HCT116 (cell line): Measurements from ENCODE around the gene BICDL2. TPM values are rescaled to one million over a fixed set of nuclear protein-coding genes. Genes with fewer than 3 reads are reported as not detected.

Experiments used
- ATAC-seq: fragments of 200-7000 bp; cut with Tn5 transposase; 2 replicates; pipeline ENCODE4 v1.9.1; 2020; ENCODE audit warnings: mild to moderate bottlenecking, moderate library complexity
- BruUV-seq: library from RNA; stranded (reverse); fragments of 400-500 nt; replicated peaks from 2 replicates; lab custom pipeline; 2021; lab: Mats Ljungman, UMichigan
- CTCF ChIA-PET: fragments of 300-600 bp; sonication (Branson Sonifier 250); formaldehyde crosslinking; loops from one replicate; lab custom pipeline; 2021; ENCODE audit warnings: antibody characterized with exemption; lab: Charles Lee
- POLR2A ChIA-PET: fragments of 300-600, 350-600 bp; sonication (Branson Sonifier 250); formaldehyde crosslinking; loops from one replicate; lab custom pipeline; 2021; ENCODE audit warnings: antibody characterized with exemption; lab: Charles Lee
- RAD21 ChIA-PET, 2 experiments: fragments of 300-600 bp; sonication (Branson Sonifier 250); formaldehyde crosslinking; loops; one replicate each; lab custom pipeline; 2023; ENCODE audit warnings: low total read pairs in 2 of 2; ENCODE audit not compliant: uncharacterized antibody in 2 of 2, unreplicated experiment in 2 of 2, low non-redundant PET in 1 of 2; lab: Charles Lee
- DNase-seq: peaks from one replicate; pipeline ENCODE4 v3.0.0-alpha.2; 2010; ENCODE audit warnings: low read depth, low spot score
- H2AFZ ChIP-seq: fragments of 200-600 bp; shearing (Covaris generic), sonication (generic); 2 replicates; pipeline ENCODE4 v1.6.1; 2017; ENCODE audit warnings: low read depth, mixed run types, mixed read lengths, antibody characterized with exemption, low read length; ENCODE audit not compliant: poor library complexity, severe bottlenecking
- H3K27ac ChIP-seq: 2 replicates; pipeline ENCODE4 v1.5.1; 2012; ENCODE audit warnings: low read depth, low read length
- H3K27me3 ChIP-seq: fragments of 200-600 bp; sonication (generic); 2 replicates; pipeline ENCODE4 v1.6.1; 2016; ENCODE audit warnings: mixed run types, low read length, mixed read lengths; ENCODE audit not compliant: insufficient read depth
- H3K36me3 ChIP-seq, 2 experiments: fragments of 200-500 bp in 1 of 2; fragments of 200-600 bp in 1 of 2; sonication (Bioruptor generic) in 1 of 2; sonication (generic) in 1 of 2; 2 replicates each; pipeline versions ENCODE4 v1.5.1 to v1.6.1; 2014 to 2016; ENCODE audit warnings: low read length in 2 of 2, inconsistent platforms in 1 of 2, mixed read lengths in 1 of 2, mixed run types in 1 of 2; ENCODE audit not compliant: insufficient read depth in 2 of 2, control insufficient read depth in 1 of 2
- H3K4me1 ChIP-seq, 2 experiments: fragments of 200-600 bp in 1 of 2; sonication (generic) in 1 of 2; 2 replicates each; pipeline versions ENCODE4 v1.5.1 to v1.6.1; 2012 to 2017; ENCODE audit warnings: low read length in 2 of 2, inconsistent platforms in 1 of 2, mild to moderate bottlenecking in 1 of 2, mixed read lengths in 1 of 2, mixed run types in 1 of 2, moderate library complexity in 1 of 2; ENCODE audit not compliant: insufficient read depth in 2 of 2, control insufficient read depth in 1 of 2
- H3K4me2 ChIP-seq: fragments of 200-600 bp; sonication (generic); 2 replicates; pipeline ENCODE4 v1.6.1; 2017; ENCODE audit warnings: mixed run types, low read length, mixed read lengths
- H3K4me3 ChIP-seq, 2 experiments: fragments of 200-600 bp in 1 of 2; sonication (generic) in 1 of 2; replicated peaks in 1 of 2; 2 replicates each; pipeline ENCODE4 v1.5.1; 2011 to 2016; ENCODE audit warnings: low read length in 2 of 2, control low read depth in 1 of 2, low read depth in 1 of 2, mild to moderate bottlenecking in 1 of 2, mixed read lengths in 1 of 2, mixed run types in 1 of 2
- H3K79me2 ChIP-seq: fragments of 200-600 bp; sonication (generic); 2 replicates; pipeline ENCODE4 v1.6.1; 2017; ENCODE audit warnings: mild to moderate bottlenecking, mixed run types, low read length, moderate library complexity, mixed read lengths; ENCODE audit not compliant: insufficient read depth
- H3K9ac ChIP-seq: fragments of 200-600 bp; sonication (generic); 2 replicates; pipeline ENCODE4 v1.6.1; 2016; ENCODE audit warnings: low read length, mixed read lengths
- H3K9me2 ChIP-seq: fragments of 200-600 bp; sonication (generic), shearing (Covaris generic); 2 replicates; pipeline ENCODE4 v1.6.1; 2017; ENCODE audit warnings: mixed run types, mild to moderate bottlenecking, moderate library complexity; ENCODE audit not compliant: insufficient read depth
- H3K9me3 ChIP-seq, 2 experiments: fragments of 200-500 bp in 1 of 2; fragments of 200-600 bp in 1 of 2; sonication (Bioruptor generic) in 1 of 2; sonication (generic) in 1 of 2; 2 replicates each; pipeline ENCODE4 v1.6.1; 2014 to 2017; ENCODE audit warnings: low read length in 2 of 2, mixed read lengths in 2 of 2, inconsistent platforms in 1 of 2, low read depth in 1 of 2, mild to moderate bottlenecking in 1 of 2, mixed run types in 1 of 2, moderate library complexity in 1 of 2; ENCODE audit not compliant: control insufficient read depth in 1 of 2, insufficient read depth in 1 of 2
- H4K20me1 ChIP-seq: fragments of 200-600 bp; sonication (generic), shearing (Covaris generic); 2 replicates; pipeline ENCODE4 v1.6.1; 2017; ENCODE audit warnings: mixed run types, mild to moderate bottlenecking, moderate library complexity; ENCODE audit not compliant: insufficient read depth
- ATF3 ChIP-seq: IDR thresholded peaks from 2 replicates; pipeline ENCODE4 v1.6.1; 2012
- CBX3 ChIP-seq: IDR thresholded peaks from 2 replicates; pipeline ENCODE4 v1.6.1; 2012; ENCODE audit warnings: low read depth
- CEBPB ChIP-seq: IDR thresholded peaks from 2 replicates; pipeline ENCODE4 v1.6.1; 2012; ENCODE audit warnings: low read depth
- CTCF ChIP-seq, 3 experiments: fragments of 200-600 bp in 1 of 3; sonication (generic) in 1 of 3; IDR thresholded peaks in 2 of 3; conservative IDR thresholded peaks in 1 of 3; 2 replicates each; pipeline ENCODE4 v1.5.1; 2012 to 2017; ENCODE audit warnings: low read depth in 2 of 3, low read length in 2 of 3, antibody characterized with exemption in 1 of 3, borderline replicate concordance in 1 of 3, control low read depth in 1 of 3, mild to moderate bottlenecking in 1 of 3, mixed read lengths in 1 of 3, mixed run types in 1 of 3, moderate library complexity in 1 of 3; ENCODE audit not compliant: insufficient read depth in 1 of 3
- EGR1 ChIP-seq: IDR thresholded peaks from 2 replicates; pipeline ENCODE4 v1.6.1; 2012; ENCODE audit warnings: low read depth
- FOSL1 ChIP-seq: IDR thresholded peaks from 2 replicates; pipeline ENCODE4 v1.6.1; 2012; ENCODE audit warnings: low read depth
- SRF ChIP-seq: IDR thresholded peaks from 2 replicates; pipeline ENCODE4 v1.6.1; 2012; ENCODE audit warnings: low read depth
- ZBTB33 ChIP-seq: IDR thresholded peaks from 2 replicates; pipeline ENCODE4 v1.6.1; 2011; ENCODE audit warnings: mild to moderate bottlenecking, low read length, moderate library complexity; ENCODE audit not compliant: insufficient replicate concordance; ENCODE audit errors: extremely low read depth
- intact Hi-C: fragments of 100-400 bp; cut with micrococcal nuclease; formaldehyde crosslinking; loops from 2 replicates; pipeline ENCODE4 v1.10.0; 2022
- total RNA-seq: library from RNA; stranded (reverse); gene quantifications from one replicate; pipeline ENCODE4 v1.2.1, GENCODE V29; 2021; ENCODE audit not compliant: unreplicated experiment

BICDL2 gene
- total RNA-seq, 1 experiment from 2014 or later, result 21.3 TPM

- DNase-seq (no peak), ATAC-seq (no peak)
- intact Hi-C loops, result no loop called here
- no peak overlapping the region for H2AFZ ChIP-seq
- H3K27ac ChIP-seq, result no peak overlapping the region
- H3K9me2 ChIP-seq, result no peaks in the 10 kb centered on the region
- no peaks in the 10 kb centered on the region for H4K20me1 ChIP-seq
- no peak overlapping the region for H3K9ac ChIP-seq
- H3K4me2 ChIP-seq, result no peak overlapping the region
- H3K36me3 ChIP-seq, result no peaks in the 10 kb centered on the region
- no peak for TF ChIP-seq ATF3
- no peak for TF ChIP-seq CTCF (IDR thresholded peaks at IDR 0.05 in 2 of 3, conservative IDR thresholded peaks at IDR 0.05 in 1 of 3; ENCODE audit: borderline replicate concordance in 1 of 3, insufficient read depth in 1 of 3, low read depth in 2 of 3, low read length in 2 of 3)
- no peak for TF ChIP-seq CEBPB
- no peak for TF ChIP-seq EGR1
- TF ChIP-seq ZBTB33, result no peak
- TF ChIP-seq FOSL1, result no peak
- no peak for TF ChIP-seq CBX3
- TF ChIP-seq SRF, result no peak
- H3K27me3 ChIP-seq, result no peaks in the 10 kb centered on the region
- ChIA-PET POLR2A (no interaction called here), RAD21 (no interaction called here), CTCF (interaction anchor here (1.2 kb wide), 1 partner anchor 14 kb away, joined by 3 read pairs; no protein-coding TSS in a partner anchor)
- BruUV-seq, result no TSS peak
- H3K9me3 ChIP-seq, result no peaks in the 10 kb centered on the region
- no peaks in the 10 kb centered on the region for H3K4me1 ChIP-seq
- no peaks in the 10 kb centered on the region for H3K79me2 ChIP-seq
- no peak overlapping the region for H3K4me3 ChIP-seq
Measured at GRCh38 chr16:3080024-3080423, 43.3 kb upstream of the BICDL2 start.
